Liver (tissue), 9 donors: ENCODE data around the gene MRPS18B. TPM values are rescaled to one million over a fixed set of nuclear protein-coding genes. Genes with fewer than 3 reads are reported as not detected.

ENCODE experiments used
- DNase-seq: peaks from one replicate; pipeline ENCODE4 v3.0.0-alpha.2; 2017; ENCODE audit warnings: low spot score
- H3K27ac ChIP-seq, 2 donors: one replicate each; pipeline ENCODE4 v1.7.0; 2013; ENCODE audit warnings: inconsistent platforms in 2 of 2, low read length in 2 of 2, control low read depth in 1 of 2, low read depth in 1 of 2, mild to moderate bottlenecking in 1 of 2
- H3K27me3 ChIP-seq, 4 donors: one replicate each; pipeline versions ENCODE4 v1.6.1 to v1.7.0; 2013; ENCODE audit warnings: low read length in 3 of 4, inconsistent platforms in 1 of 4, mild to moderate bottlenecking in 1 of 4, moderate library complexity in 1 of 4; ENCODE audit not compliant: control insufficient read depth in 4 of 4, insufficient read depth in 4 of 4
- H3K36me3 ChIP-seq, 4 donors: one replicate each; pipeline versions ENCODE4 v1.6.1 to v1.7.0; 2013; ENCODE audit warnings: low read length in 3 of 4, mild to moderate bottlenecking in 3 of 4, low read depth in 1 of 4, moderate library complexity in 1 of 4; ENCODE audit not compliant: control insufficient read depth in 4 of 4, insufficient read depth in 3 of 4
- H3K4me1 ChIP-seq, 4 donors: one replicate each; pipeline versions ENCODE4 v1.6.1 to v1.7.0; 2013; ENCODE audit warnings: low read length in 3 of 4, mild to moderate bottlenecking in 3 of 4, moderate library complexity in 1 of 4; ENCODE audit not compliant: control insufficient read depth in 4 of 4, insufficient read depth in 4 of 4
- H3K4me3 ChIP-seq, 3 donors: one replicate each; pipeline versions ENCODE4 v1.6.1 to v1.7.0; 2013; ENCODE audit warnings: low read length in 3 of 3, control low read depth in 1 of 3, low read depth in 1 of 3, mild to moderate bottlenecking in 1 of 3
- H3K9ac ChIP-seq, 2 donors: one replicate each; pipeline ENCODE4 v1.7.0; 2013; ENCODE audit warnings: low read length in 2 of 2, mild to moderate bottlenecking in 2 of 2, moderate library complexity in 2 of 2, control low read depth in 1 of 2, low read depth in 1 of 2
- H3K9me3 ChIP-seq, 4 donors: one replicate each; pipeline versions ENCODE4 v1.6.1 to v1.7.0; 2013; ENCODE audit warnings: low read length in 3 of 4; ENCODE audit not compliant: control insufficient read depth in 4 of 4
- EGR1 ChIP-seq, 2 donors: IDR thresholded peaks; 2 replicates each; pipeline ENCODE4 v1.6.1; 2016 to 2018; ENCODE audit warnings: antibody characterized with exemption in 2 of 2, low read depth in 2 of 2
- FOXA1 ChIP-seq: IDR thresholded peaks from 2 replicates; pipeline ENCODE4 v1.6.1; 2016; ENCODE audit warnings: antibody characterized with exemption
- FOXA2 ChIP-seq: IDR thresholded peaks from 2 replicates; pipeline ENCODE4 v1.6.1; 2016; ENCODE audit warnings: antibody characterized with exemption
- GABPA ChIP-seq, 2 donors: IDR thresholded peaks in 1 of 2; conservative IDR thresholded peaks in 1 of 2; 2 replicates each; pipeline ENCODE4 v1.6.1; 2016; ENCODE audit warnings: antibody characterized with exemption in 2 of 2, mild to moderate bottlenecking in 1 of 2, moderate library complexity in 1 of 2
- HNF4A ChIP-seq, 2 donors: conservative IDR thresholded peaks; 2 replicates each; pipeline ENCODE4 v1.6.1; 2016; ENCODE audit warnings: antibody characterized with exemption in 2 of 2, mild to moderate bottlenecking in 2 of 2
- HNF4G ChIP-seq: IDR thresholded peaks from 2 replicates; pipeline ENCODE4 v1.6.1; 2016; ENCODE audit warnings: antibody characterized with exemption
- JUND ChIP-seq, 2 donors: IDR thresholded peaks; 2 replicates each; pipeline ENCODE4 v1.6.1; 2016; ENCODE audit warnings: antibody characterized with exemption in 2 of 2
- MAX ChIP-seq: IDR thresholded peaks from 2 replicates; pipeline ENCODE4 v1.6.1; 2016; ENCODE audit warnings: antibody characterized with exemption
- NR2F2 ChIP-seq: IDR thresholded peaks from 2 replicates; pipeline ENCODE4 v1.6.1; 2016; ENCODE audit warnings: antibody characterized with exemption
- RAD21 ChIP-seq, 2 donors: IDR thresholded peaks; 2 replicates each; pipeline ENCODE4 v1.6.1; 2016; ENCODE audit warnings: antibody characterized with exemption in 2 of 2, mild to moderate bottlenecking in 2 of 2
- REST ChIP-seq: IDR thresholded peaks from 2 replicates; pipeline ENCODE4 v1.6.1; 2016; ENCODE audit warnings: antibody characterized with exemption, mild to moderate bottlenecking
- RXRA ChIP-seq, 2 donors: IDR thresholded peaks; 2 replicates each; pipeline ENCODE4 v1.6.1; 2017 to 2018; ENCODE audit warnings: antibody characterized with exemption in 2 of 2, mild to moderate bottlenecking in 1 of 2
- SP1 ChIP-seq: IDR thresholded peaks from 2 replicates; pipeline ENCODE4 v1.6.1; 2018; ENCODE audit warnings: antibody characterized with exemption, mild to moderate bottlenecking
- TAF1 ChIP-seq: conservative IDR thresholded peaks from 2 replicates; pipeline ENCODE4 v1.6.1; 2016; ENCODE audit warnings: antibody characterized with exemption, mild to moderate bottlenecking
- YY1 ChIP-seq: IDR thresholded peaks from 2 replicates; pipeline ENCODE4 v1.6.1; 2016; ENCODE audit warnings: antibody characterized with exemption, mild to moderate bottlenecking
- WGBS: extraction: QIAGEN DNeasy Blood & Tissue Kit; methylation state at CpG from one replicate; pipeline ENCODE4 v1.1.7; 2013; 5-methylcytosine and 5-hydroxymethylcytosine counted together
- polyA plus RNA-seq, 2 donors: library from polyadenylated mRNA; stranded (reverse) in 1 of 2; unstranded in 1 of 2; fragments of 200-250 nt in 1 of 2; fragments of >200 nt in 1 of 2; fragmentation: Nextera tagmentation in 1 of 2; extraction: Ambion mirVana in 1 of 2; gene quantifications; one replicate each; pipeline versions ENCODE4 v1.2.1 to v1.2.3, GENCODE V29; 2013 to 2015
- total RNA-seq, 2 donors: library from RNA; depleted of rRNA; stranded (reverse); fragments of >200 nt; gene quantifications; one replicate each; pipeline ENCODE4 v1.2.3, GENCODE V29; 2014
- TF ChIP-seq, protein P1 (sequence below): IDR thresholded peaks from 2 replicates; pipeline ENCODE4 v1.6.1; 2016; ENCODE audit warnings: antibody characterized with exemption
- TF ChIP-seq, protein P2 (sequence below): fragments of 150-350 bp; IDR thresholded peaks from 2 replicates; pipeline ENCODE4 v1.5.1; 2017; ENCODE audit warnings: improper control_type of control experiment, low read depth, low read length; ENCODE audit not compliant: missing input control
- TF ChIP-seq, protein P3 (sequence below): IDR thresholded peaks from 2 replicates; pipeline ENCODE4 v1.6.1; 2016; ENCODE audit warnings: antibody characterized with exemption
- donor health status: healthy.
- donor health status: healthy.
- donor health status: healthy.
- donor health status: healthy.
- donor health status: healthy.

MRPS18B gene
- total and polyA plus RNA-seq, 4 donors = 50.5 to 81.9 (median 69.4) TPM

DNA sequence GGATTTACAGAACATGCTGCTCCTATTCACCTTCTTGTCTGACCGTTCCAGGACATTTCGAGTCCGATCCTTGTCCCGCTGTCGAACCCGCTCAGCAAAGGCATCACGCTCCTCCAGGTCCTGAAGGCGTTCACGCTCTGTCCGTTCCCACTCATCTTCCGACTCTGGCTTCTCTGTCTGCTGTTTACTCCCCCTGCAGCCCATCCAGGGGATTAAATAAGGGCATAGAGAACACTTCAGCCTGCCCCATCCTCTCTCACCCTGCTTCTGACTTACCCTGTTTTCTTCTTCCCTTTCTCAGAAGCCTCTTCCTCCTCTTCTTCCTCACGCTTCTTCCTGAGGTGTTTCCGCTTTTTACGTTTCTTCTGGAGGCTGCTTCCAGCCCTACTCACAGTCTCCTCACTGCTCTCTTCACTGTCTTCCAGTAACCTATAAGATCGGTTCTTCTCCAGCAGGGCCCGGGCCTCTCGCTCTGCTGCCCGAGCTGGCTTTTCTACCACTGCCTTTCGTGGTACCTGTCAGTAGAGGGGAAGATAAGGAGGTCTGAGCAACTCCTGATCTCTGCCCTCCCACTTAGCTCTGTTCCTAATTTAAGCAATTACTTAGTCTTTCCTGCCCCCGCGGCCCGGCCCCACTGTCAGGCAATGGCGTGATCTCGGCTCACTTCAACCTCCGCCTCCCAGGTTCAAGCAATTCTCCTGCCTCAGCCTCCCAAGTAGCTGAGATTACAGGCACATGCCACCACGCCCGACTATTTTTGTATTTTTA is 53.3 kb downstream of the MRPS18B start:
- H3K9ac ChIP-seq = no peak overlapping the region
- WGBS = 90% methylated on average over 27 of the region's 27 CpGs
- H3K27ac ChIP-seq = no peak overlapping the region
- H3K9me3 ChIP-seq = no peaks in the 10 kb centered on the region
- H3K4me1 ChIP-seq = peaks cover 5 to 38% (median 18%) of the 10 kb centered on the region in 4 donors
- TF ChIP-seq JUND (IDR thresholded peaks at IDR 0.05) (no peak), SP1 (no peak), FOXA1 (no peak), MAX (no peak)
- DNase-seq = no peak
- H3K4me3 ChIP-seq = no peak overlapping the region
- no peaks in the 10 kb centered on the region for H3K27me3 ChIP-seq
- H3K36me3 ChIP-seq = peaks cover 0 to 30% (median 11%) of the 10 kb centered on the region in 4 donors

GRCh38 chr6:30672445-30673253 is 55.0 kb downstream of the MRPS18B start, which contains the start of gene DHX16:
TSS of gene DHX16 (minus strand) at chr6:30673006. CDS start at chr6:30672841, 165 bp downstream.
- under 1% methylated on average over 57 of the region's 57 CpGs for WGBS
- peak within 1 kb of the TSS; percentile 81 to 95 (median 91) for H3K4me3 ChIP-seq
- peaks cover 0 to 27% (median 12%) of the 10 kb centered on the region in 4 donors for H3K36me3 ChIP-seq
- DNase-seq = peak; percentile 94
- TF ChIP-seq, protein P1, sequence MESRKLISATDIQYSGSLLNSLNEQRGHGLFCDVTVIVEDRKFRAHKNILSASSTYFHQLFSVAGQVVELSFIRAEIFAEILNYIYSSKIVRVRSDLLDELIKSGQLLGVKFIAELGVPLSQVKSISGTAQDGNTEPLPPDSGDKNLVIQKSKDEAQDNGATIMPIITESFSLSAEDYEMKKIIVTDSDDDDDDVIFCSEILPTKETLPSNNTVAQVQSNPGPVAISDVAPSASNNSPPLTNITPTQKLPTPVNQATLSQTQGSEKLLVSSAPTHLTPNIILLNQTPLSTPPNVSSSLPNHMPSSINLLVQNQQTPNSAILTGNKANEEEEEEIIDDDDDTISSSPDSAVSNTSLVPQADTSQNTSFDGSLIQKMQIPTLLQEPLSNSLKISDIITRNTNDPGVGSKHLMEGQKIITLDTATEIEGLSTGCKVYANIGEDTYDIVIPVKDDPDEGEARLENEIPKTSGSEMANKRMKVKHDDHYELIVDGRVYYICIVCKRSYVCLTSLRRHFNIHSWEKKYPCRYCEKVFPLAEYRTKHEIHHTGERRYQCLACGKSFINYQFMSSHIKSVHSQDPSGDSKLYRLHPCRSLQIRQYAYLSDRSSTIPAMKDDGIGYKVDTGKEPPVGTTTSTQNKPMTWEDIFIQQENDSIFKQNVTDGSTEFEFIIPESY = peak; percentile 98
- TF ChIP-seq, protein P2, sequence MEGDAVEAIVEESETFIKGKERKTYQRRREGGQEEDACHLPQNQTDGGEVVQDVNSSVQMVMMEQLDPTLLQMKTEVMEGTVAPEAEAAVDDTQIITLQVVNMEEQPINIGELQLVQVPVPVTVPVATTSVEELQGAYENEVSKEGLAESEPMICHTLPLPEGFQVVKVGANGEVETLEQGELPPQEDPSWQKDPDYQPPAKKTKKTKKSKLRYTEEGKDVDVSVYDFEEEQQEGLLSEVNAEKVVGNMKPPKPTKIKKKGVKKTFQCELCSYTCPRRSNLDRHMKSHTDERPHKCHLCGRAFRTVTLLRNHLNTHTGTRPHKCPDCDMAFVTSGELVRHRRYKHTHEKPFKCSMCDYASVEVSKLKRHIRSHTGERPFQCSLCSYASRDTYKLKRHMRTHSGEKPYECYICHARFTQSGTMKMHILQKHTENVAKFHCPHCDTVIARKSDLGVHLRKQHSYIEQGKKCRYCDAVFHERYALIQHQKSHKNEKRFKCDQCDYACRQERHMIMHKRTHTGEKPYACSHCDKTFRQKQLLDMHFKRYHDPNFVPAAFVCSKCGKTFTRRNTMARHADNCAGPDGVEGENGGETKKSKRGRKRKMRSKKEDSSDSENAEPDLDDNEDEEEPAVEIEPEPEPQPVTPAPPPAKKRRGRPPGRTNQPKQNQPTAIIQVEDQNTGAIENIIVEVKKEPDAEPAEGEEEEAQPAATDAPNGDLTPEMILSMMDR = peak; percentile 97
- TF ChIP-seq YY1 (peak; percentile 96), TAF1 (no peak), GABPA (IDR thresholded peaks at IDR 0.05 in 1 of 2, conservative IDR thresholded peaks at IDR 0.05 in 1 of 2) (peak; percentile 50 to 90), MAX (peak; percentile 57), FOXA2 (no peak), RAD21 (IDR thresholded peaks at IDR 0.05) (peak; percentile 86 to 88), NR2F2 (peak; percentile 62), RXRA (IDR thresholded peaks at IDR 0.05) (peak; percentile 63 to 70), JUND (IDR thresholded peaks at IDR 0.05) (peak in 1 of 2 donors; percentile 60), FOXA1 (no peak), HNF4G (peak; percentile 20), HNF4A (conservative IDR thresholded peaks at IDR 0.05) (peak; percentile 47 to 54), SP1 (peak; percentile 66), EGR1 (IDR thresholded peaks at IDR 0.05; ENCODE audit: low read depth in 2 of 2) (peak in 1 of 2 donors; percentile 52), REST (peak; percentile 55)
- TF ChIP-seq, protein P3, sequence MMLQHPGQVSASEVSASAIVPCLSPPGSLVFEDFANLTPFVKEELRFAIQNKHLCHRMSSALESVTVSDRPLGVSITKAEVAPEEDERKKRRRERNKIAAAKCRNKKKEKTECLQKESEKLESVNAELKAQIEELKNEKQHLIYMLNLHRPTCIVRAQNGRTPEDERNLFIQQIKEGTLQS = peak; percentile 58
- H3K9ac ChIP-seq = peak within 1 kb of the TSS; percentile 41 to 69
- peak within 1 kb of the TSS; percentile 44 to 66 for H3K27ac ChIP-seq
- H3K4me1 ChIP-seq = peaks cover 11 to 55% (median 35%) of the 10 kb centered on the region in 4 donors
- no peaks in the 10 kb centered on the region for H3K9me3 ChIP-seq
- H3K27me3 ChIP-seq = no peaks in the 10 kb centered on the region
